ENCODE results near the gene C1QTNF7. TPM values are rescaled to one million over a fixed set of nuclear protein-coding genes. Genes with fewer than 3 reads are reported as not detected.

The C1QTNF7 gene
- polyA plus RNA-seq, 1 of the 3 experiments (the other 2 are of a cell fraction), result not detected

DNA sequence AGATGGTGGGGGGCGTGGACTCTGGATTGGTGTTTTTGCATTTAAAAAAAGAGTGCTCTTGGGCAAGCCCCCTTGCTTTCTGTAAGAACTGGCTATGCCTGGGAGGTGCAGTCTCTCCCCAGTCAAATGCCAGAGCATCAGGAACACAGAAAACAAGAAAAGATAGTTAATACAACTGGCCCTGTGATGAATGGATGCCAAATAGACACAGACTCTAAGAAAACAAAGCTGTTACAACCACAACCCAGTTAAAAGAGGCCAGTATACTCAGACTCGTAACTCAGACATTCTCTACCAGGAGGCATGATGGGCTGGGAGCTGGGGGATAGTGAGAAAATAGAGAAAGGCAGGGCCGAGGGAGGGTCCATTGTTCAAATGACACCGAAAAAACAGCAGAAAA lies 32.5 kb upstream of the C1QTNF7 start (continued):
- no peak for TF ChIP-seq EZH2phosphoT487 (IDR thresholded peaks at IDR 0.05; ENCODE audit: borderline replicate concordance, low read depth)
- TF ChIP-seq, protein P1, sequence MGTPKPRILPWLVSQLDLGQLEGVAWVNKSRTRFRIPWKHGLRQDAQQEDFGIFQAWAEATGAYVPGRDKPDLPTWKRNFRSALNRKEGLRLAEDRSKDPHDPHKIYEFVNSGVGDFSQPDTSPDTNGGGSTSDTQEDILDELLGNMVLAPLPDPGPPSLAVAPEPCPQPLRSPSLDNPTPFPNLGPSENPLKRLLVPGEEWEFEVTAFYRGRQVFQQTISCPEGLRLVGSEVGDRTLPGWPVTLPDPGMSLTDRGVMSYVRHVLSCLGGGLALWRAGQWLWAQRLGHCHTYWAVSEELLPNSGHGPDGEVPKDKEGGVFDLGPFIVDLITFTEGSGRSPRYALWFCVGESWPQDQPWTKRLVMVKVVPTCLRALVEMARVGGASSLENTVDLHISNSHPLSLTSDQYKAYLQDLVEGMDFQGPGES (IDR thresholded peaks at IDR 0.05; ENCODE audit: low read depth, low read length), result no peak
- no peak for TF ChIP-seq TCF12 (IDR thresholded peaks at IDR 0.05)
- no peak for TF ChIP-seq FOXJ3 (CRISPR knock-in tag; IDR thresholded peaks at IDR 0.05)
- TF ChIP-seq, protein P2, sequence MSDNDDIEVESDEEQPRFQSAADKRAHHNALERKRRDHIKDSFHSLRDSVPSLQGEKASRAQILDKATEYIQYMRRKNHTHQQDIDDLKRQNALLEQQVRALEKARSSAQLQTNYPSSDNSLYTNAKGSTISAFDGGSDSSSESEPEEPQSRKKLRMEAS (IDR thresholded peaks at IDR 0.05; ENCODE audit: low read depth), result no peak

DNA sequence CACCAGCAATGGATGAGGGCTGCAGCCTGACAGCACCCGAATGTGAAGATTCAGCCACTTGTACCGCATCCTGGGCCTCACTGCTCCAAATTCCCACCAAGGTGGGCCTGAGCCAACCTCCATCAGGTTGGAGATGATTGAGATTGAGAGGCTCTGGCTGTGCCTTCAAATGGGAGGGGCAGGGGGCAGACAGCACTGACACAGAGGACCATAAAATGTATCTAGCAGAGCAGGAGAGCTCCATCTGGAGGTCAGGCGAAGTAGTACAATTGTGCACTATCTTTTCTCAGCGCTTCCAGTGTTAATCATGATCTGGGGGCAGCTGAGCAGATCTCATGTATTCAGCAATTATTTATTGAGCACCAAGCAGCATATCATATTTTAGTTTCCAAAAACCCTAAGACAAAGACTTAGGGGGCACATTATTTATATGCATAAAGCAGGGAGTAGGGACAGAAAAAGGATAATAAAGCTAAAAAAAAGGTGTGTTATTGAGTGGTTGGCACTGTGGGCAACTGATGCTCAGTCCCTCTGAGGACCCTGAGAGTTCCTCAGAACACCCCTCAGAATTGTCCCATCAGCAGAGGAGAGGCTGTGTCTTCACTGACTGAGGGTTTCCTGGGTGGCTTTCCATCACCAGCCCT lies 31.6 kb upstream of the C1QTNF7 start:
- CTCF ChIA-PET, result interaction anchor here (0.6 to 3.5 kb wide), 34 partner anchors 9 to 459 kb away, joined by 3 to 34 read pairs (median 4); no protein-coding TSS in a partner anchor
- H3K9ac ChIP-seq, result no peak overlapping the region
- no peak overlapping the region; a peak in 1 of 4 replicates for H3K4me3 ChIP-seq (ENCODE audit: low read depth in 2 of 2, low read length in 1 of 2)
- DNase-seq, result peak; percentile 33
- 41% methylated on average over 2 of the region's 4 CpGs for WGBS (ENCODE audit: low lambda C conversion rate)
- H4K20me1 ChIP-seq (ENCODE audit: insufficient read depth), result no peaks in the 10 kb centered on the region
- H2AFZ ChIP-seq (ENCODE audit: low read depth), result no peak overlapping the region
- H3F3A ChIP-seq (replicated peaks; ENCODE audit: insufficient read depth), result no peaks in the 10 kb centered on the region
- POLR2A ChIA-PET, result no interaction called here
- no peaks in the 10 kb centered on the region for H3K27me3 ChIP-seq (ENCODE audit: insufficient read depth)
- no peaks in the 10 kb centered on the region for H3K9me2 ChIP-seq
- no peaks in the 10 kb centered on the region for H3K79me2 ChIP-seq (ENCODE audit: insufficient read depth)
- H3K36me3 ChIP-seq (replicated peaks in 1 of 2; ENCODE audit: control insufficient read depth in 1 of 2, insufficient read depth in 2 of 2, low read length in 1 of 2), result no peaks in the 10 kb centered on the region
- H3K4me2 ChIP-seq, result no peak overlapping the region
- peaks cover 11 to 13% of the 10 kb centered on the region in 2 experiments; a peak in 2 of 4 replicates for H3K4me1 ChIP-seq (ENCODE audit: control insufficient read depth in 1 of 2, insufficient read depth in 2 of 2, low read depth in 1 of 2, low read length in 1 of 2)
- H3K9me3 ChIP-seq, result no peaks in the 10 kb centered on the region
- TF ChIP-seq RXRA (IDR thresholded peaks at IDR 0.05; ENCODE audit: borderline replicate concordance, low read depth) (no peak), SMC3 (IDR thresholded peaks at IDR 0.05; ENCODE audit: low read depth, low read length) (peak; percentile 81), RAD21 (IDR thresholded peaks at IDR 0.05; ENCODE audit: low read length) (peak; percentile 78), EZH2phosphoT487 (IDR thresholded peaks at IDR 0.05; ENCODE audit: borderline replicate concordance, low read depth) (no peak)
- TF ChIP-seq, protein P1 (IDR thresholded peaks at IDR 0.05; ENCODE audit: low read depth, low read length), result no peak
- TF ChIP-seq, protein P3, sequence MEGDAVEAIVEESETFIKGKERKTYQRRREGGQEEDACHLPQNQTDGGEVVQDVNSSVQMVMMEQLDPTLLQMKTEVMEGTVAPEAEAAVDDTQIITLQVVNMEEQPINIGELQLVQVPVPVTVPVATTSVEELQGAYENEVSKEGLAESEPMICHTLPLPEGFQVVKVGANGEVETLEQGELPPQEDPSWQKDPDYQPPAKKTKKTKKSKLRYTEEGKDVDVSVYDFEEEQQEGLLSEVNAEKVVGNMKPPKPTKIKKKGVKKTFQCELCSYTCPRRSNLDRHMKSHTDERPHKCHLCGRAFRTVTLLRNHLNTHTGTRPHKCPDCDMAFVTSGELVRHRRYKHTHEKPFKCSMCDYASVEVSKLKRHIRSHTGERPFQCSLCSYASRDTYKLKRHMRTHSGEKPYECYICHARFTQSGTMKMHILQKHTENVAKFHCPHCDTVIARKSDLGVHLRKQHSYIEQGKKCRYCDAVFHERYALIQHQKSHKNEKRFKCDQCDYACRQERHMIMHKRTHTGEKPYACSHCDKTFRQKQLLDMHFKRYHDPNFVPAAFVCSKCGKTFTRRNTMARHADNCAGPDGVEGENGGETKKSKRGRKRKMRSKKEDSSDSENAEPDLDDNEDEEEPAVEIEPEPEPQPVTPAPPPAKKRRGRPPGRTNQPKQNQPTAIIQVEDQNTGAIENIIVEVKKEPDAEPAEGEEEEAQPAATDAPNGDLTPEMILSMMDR (IDR thresholded peaks at IDR 0.05), result peak; percentile 73
- no peak overlapping the region for H3K27ac ChIP-seq (ENCODE audit: low read depth in 2 of 2, low read length in 1 of 2)

Measured in SK-N-SH (cell line).